GM21390 (cell line): ENCODE measurements around the gene ARFGAP2.
"Not testable (repeated sequence)": the region's sequence is repeated elsewhere in the genome, so short reads cannot be mapped to it uniquely, and the experiment has no call there.

Experiments used
- ATAC-seq: cut with Tn5 transposase; IDR thresholded peaks from one replicate; pipeline ENCODE4 v1.9.1; 2021; ENCODE audit not compliant: unreplicated experiment

Gene ARFGAP2

DNA sequence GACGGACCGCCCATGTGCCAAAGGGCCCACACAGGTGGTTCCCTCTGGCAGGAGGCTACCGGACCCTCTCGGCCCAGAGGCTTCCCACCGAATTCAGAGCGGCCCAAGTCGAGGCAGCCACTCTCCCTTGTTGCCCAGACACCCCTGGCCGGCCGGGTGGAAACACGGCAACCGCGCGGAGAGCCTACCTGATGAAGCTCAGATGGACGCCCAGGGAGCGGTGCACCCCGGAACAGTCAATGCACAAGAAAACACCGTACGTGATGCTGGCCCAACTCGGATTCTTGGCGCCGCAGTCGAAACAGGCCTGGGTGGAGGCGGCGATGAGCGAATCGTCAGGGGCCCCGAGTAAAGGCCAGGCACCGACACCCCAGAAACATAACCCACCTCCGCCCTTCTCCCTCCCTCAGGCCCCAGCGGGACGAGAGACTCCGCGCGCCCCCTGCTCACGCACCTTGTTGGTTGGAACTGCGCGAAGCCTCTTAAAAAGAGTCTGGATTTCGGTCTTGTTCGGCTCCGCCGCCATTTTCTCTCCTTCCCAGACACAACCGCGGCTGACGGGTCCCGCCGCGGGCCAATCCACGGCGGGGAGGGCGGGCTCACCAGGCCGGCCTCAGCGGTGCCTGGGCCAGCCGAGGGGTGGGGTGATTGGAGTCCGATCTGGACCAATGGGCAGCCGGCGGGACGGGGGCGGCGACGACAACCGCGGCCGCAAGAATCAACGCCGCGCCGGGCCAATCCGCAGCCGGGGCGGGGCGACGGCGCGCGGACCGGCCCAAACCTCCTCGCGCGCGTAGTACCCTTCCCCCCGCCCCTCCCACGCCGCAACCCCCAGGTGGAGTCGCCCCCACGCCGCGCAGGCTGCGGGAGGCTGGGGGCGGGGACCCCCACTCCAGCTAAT lies at the start of gene ARFGAP2:
Gene ARFGAP2, minus strand, starts transcription at position 552 of the 901 bp plus-strand sequence. Its CDS starts 26 bp downstream, at position 526.
- ATAC-seq, result peak; percentile 83

- ATAC-seq, result peak; percentile 89
Measured at GRCh38 chr11:47225552-47226400, 49.1 kb upstream of the ARFGAP2 start.

DNA sequence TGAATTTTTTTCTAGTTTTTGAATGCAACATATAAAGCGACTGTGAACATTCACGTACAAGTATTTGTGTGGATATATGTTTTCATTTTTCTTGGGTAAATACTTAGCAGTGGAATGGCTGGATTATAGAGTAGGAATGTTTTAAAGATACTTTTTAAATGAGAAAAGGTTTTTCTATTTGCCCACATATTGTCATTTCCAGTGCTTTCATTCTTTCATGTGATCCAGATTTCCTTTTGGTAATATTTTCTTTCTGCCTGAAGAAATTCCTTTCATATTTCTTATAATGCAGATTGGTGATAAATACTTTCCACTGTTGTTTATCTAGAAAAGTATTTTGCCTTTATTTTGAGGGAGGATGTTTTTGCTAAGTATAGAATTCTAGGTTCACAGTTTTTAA lies 46.0 kb upstream of the ARFGAP2 start:
- no peak for ATAC-seq

DNA sequence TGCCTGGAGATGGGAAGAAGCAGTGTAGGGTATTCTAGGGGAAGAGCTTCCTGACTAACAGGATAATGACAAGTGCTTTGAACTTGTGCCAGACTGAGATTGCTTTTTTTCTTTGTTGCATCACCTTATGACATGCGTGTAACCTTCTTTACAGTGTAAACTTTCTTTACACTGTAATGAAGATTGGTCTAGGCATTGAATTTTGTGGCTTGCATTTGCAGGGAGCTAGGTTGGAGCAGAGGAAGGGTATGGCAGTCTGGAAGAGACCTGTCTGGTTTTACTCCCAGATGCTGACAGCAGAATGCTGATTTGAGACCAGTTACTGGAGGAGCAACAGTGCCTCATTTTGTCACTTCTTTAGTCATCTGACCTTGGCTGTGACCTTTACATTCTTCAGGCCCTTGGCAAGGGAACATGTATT lies 43.7 kb upstream of the ARFGAP2 start:
- ATAC-seq, result no peak

DNA sequence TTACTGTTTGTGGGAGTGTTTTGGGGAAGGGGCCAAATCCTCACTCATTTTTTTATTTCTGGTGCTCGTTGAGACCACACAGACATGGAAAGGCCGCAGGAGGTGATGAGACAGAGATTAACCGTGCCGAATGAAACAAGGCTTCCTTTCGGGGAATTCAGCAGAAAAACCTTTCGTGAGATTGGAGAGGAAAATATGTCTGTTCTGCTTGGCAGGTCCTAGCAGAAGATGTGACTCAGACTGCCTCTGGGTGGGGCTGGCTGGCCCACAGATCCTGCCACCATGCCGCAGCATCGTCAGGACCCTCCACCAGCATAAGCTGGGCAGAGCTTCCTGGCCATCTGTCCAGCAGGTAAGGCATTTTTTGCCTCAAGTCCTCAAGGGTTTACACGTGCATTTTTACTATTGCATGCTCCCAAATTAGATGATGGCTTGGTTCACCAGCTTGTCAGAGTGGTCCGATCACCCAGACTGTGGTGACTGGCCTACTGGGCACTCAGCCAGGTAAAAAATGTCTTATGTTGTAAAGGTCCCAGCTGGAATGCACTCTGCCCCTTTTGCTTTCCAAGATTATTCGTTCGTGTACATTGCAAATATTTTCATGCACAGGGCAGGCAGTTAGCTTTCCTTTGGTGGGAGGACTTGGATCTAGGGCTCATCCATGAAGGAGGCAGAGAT lies 39.6 kb upstream of the ARFGAP2 start:
- no peak for ATAC-seq

DNA sequence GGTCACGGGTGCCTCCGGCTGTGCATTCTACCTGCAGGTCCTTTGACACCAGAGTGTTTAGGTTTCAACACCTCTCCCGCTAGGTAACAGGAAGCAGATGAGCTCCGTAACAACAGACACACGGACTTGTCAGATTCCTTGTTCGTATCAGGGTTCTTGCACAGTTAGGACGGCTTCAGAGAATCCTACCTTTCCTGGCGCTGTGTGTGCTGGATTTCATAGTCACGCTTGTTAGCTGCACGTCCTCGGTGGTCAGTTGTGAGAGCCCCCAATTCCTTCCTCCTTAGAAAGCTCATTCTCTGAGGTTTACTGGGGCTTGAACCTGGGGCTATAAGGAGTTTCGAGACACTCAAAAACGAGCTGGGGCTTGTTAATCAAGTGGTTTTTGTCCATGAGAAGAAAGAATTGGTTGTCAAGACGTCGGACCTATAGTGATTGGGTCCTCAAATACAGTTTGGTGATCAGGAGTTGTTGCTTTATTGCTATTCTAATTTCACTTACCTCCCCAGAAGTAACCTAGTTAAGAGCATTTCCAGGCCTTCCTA lies 38.8 kb upstream of the ARFGAP2 start:
- no peak for ATAC-seq

DNA sequence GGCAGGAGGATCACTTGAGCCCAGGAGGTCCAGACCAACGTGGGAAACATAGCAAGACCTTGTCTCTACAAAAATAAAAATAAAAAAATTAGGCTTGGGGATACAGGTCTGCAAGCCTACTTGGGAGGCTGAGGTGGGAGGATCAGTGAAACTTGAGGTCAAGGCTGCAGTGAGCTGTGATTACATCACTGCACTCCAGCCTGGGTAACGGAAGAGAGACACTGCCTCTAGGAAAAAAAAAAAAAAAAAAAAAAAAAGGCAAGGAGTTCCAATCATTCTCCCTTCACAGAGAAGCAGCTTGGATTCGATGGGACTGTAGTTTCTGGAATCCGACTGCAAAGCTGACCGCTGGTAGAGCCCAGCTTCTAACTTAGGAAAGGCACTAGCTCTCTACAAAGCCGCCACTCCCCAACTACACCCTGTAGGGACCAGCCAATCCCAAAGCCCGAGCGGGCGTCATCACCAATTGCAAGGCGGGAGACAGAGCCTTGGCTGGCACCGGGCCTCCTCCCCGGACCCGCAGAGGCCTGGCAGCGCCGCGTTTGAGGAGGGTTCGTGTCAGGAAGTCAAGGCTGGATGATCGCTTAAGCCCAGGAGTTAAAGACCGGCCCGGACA lies 37.4 kb upstream of the ARFGAP2 start:
- peak; percentile 63 for ATAC-seq

- ATAC-seq, result no peak
Measured at GRCh38 chr11:47212938-47213337, 36.3 kb upstream of the ARFGAP2 start.

- ATAC-seq, result no peak
Measured at GRCh38 chr11:47208628-47209027, 31.9 kb upstream of the ARFGAP2 start.

DNA sequence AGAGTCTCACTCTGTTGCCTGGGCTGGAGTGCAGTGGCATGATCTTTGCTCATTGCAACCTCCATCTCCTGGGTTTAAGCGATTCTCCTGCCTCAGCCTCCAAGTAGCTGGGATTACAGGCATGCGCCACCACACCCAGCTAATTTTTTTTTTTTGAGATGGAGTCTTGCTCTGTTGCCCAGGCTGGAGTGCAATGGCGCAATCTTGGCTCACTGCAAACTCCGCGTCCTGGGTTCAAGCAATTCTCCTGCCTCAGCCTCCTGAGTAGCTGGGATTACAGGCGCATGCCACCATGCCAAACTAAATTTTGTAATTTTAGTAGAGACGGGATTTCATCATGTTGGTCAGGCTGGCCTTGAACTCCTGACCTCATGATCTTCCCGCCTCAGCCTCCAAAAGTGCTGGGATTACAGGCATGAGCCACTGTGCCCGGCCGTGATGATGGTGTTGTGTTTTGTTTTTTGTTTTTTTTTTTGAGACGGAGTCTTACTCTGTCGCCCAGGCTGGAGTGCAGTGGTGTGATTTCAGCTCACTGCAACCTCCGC lies 31.4 kb upstream of the ARFGAP2 start:
- ATAC-seq, result not testable (repeated sequence)

- ATAC-seq, result no peak
Measured at GRCh38 chr11:47207459-47207858, 30.8 kb upstream of the ARFGAP2 start.

- ATAC-seq, result not testable (repeated sequence)
Measured at GRCh38 chr11:47206577-47206976, 29.9 kb upstream of the ARFGAP2 start.

DNA sequence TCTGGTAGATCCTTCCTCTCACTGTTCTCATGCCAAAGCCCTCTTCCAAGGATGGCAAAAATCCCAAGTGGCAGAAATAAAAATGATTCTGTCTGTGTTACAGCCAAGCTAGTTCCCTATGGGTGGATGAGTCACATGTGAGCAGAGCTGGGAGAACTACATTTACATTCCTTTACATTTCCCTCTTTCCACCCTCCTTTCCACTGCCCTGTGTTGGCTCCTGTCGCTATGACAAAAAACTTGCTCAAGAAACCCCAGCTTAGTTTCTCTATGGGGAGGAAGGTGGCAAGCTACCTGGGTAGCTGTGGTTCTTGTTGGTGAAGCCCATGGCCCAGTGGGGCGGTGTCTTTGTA lies 27.9 kb upstream of the ARFGAP2 start:
- no peak for ATAC-seq

- no peak for ATAC-seq
Measured at GRCh38 chr11:47202576-47202975, 25.9 kb upstream of the ARFGAP2 start.

- no peak for ATAC-seq
Measured at GRCh38 chr11:47201015-47201414, 24.3 kb upstream of the ARFGAP2 start.

DNA sequence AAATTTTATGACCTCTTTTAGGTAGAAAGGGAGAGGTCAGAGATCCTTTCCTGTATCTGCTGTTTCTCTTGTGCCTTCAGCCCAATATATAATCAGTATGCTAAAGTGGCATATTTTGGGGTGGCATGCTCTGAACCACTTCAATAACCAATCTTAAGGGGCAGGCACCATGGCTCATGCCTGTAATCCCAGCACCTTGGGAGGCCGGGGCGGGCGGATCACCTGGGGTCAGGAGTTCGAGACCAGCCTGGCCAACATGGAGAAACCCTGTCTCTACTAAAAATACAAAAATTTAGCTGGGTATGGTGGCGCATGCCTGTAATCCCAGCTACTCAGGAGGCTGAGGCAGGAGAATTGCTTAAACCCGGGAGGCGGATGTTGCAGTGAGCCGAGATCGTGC lies 21.5 kb upstream of the ARFGAP2 start:
- ATAC-seq, result not testable (repeated sequence)

- ATAC-seq, result no peak
Measured at GRCh38 chr11:47192111-47192510, 15.4 kb upstream of the ARFGAP2 start.

- ATAC-seq, result not testable (repeated sequence)
Measured at GRCh38 chr11:47191137-47191536, 14.5 kb upstream of the ARFGAP2 start.

DNA sequence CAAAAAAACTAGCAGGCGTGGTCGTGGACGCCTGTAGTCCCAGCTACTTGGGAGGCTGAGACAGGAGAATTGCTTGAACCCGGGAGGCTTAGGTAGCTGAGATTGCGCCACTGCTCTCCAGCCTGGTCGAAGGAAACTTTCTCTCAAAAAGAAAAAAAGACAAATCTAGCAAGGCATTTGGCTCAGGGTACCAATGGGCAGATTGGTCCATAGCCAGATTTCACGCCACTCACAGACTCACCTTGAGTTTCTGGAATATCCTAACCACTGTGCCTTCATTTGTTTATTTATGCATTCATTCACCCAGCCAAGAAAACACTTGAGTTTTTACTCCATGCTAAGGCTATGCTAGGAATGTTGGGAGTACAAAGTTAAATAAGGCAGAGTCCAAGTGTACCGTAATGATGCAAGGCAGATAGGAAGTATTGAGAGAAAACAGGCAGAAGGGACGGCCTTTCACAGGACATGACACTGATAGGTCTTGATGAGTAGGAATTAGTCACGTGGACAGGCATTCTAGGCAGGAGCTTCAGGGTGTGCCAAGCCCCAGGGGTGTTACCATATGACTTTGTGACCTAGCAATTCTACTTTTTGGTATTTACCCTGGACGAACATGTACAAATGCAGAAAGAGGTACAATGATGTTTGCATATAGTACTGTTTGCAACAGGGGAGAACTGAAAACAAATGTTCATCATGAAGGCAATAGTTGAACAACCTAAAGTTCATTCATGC lies 12.6 kb upstream of the ARFGAP2 start:
- no peak for ATAC-seq

- ATAC-seq, result no peak
Measured at GRCh38 chr11:47188259-47188658, 11.6 kb upstream of the ARFGAP2 start.
